HEK293T (cell line): Measurements from ENCODE around the gene ZNF80.

Experiments used
- ARNT ChIP-seq: fragments of 450-650 bp; IDR thresholded peaks from 2 replicates; pipeline ENCODE4 v1.6.1; 2017; ENCODE audit warnings: mild to moderate bottlenecking
- BHLHE40 ChIP-seq: fragments of 450-650 bp; IDR thresholded peaks from 2 replicates; pipeline ENCODE4 v1.6.1; 2016; ENCODE audit warnings: mild to moderate bottlenecking, moderate library complexity, borderline replicate concordance
- CTBP1 ChIP-seq: fragments of 450-650 bp; IDR thresholded peaks from 2 replicates; pipeline ENCODE4 v1.6.1; 2016; ENCODE audit warnings: borderline replicate concordance
- ELF4 ChIP-seq: fragments of 450-650 bp; IDR thresholded peaks from 2 replicates; pipeline ENCODE4 v1.6.1; 2017; ENCODE audit warnings: antibody characterized with exemption
- FOXA1 ChIP-seq: fragments of 450-650 bp; IDR thresholded peaks from 2 replicates; pipeline ENCODE4 v1.6.1; 2016; ENCODE audit warnings: mild to moderate bottlenecking
- FOXM1 ChIP-seq: fragments of 450-650 bp; IDR thresholded peaks from 2 replicates; pipeline ENCODE4 v1.6.1; 2017; ENCODE audit warnings: mild to moderate bottlenecking, borderline replicate concordance
- HDGF ChIP-seq: fragments of 450-650 bp; IDR thresholded peaks from 2 replicates; pipeline ENCODE4 v1.6.1; 2017; ENCODE audit warnings: antibody characterized with exemption, borderline replicate concordance
- L3MBTL2 ChIP-seq: fragments of 450-650 bp; conservative IDR thresholded peaks from 2 replicates; pipeline ENCODE4 v1.6.1; 2016; ENCODE audit warnings: mild to moderate bottlenecking
- NFRKB ChIP-seq: fragments of 450-650 bp; IDR thresholded peaks from 2 replicates; pipeline ENCODE4 v1.6.1; 2016; ENCODE audit warnings: mild to moderate bottlenecking, moderate library complexity
- PKNOX1 ChIP-seq: fragments of 450-650 bp; IDR thresholded peaks from 2 replicates; pipeline ENCODE4 v1.6.1; 2016
- SP1 ChIP-seq: fragments of 450-650 bp; IDR thresholded peaks from 2 replicates; pipeline ENCODE4 v1.6.1; 2017
- SUZ12 ChIP-seq: fragments of 450-650 bp; IDR thresholded peaks from 2 replicates; pipeline ENCODE4 v1.6.1; 2016; ENCODE audit warnings: mild to moderate bottlenecking
- TARDBP ChIP-seq: fragments of 450-650 bp; IDR thresholded peaks from 2 replicates; pipeline ENCODE4 v1.6.1; 2016
- ZNF384 ChIP-seq: fragments of 450-650 bp; IDR thresholded peaks from 2 replicates; pipeline ENCODE4 v1.6.1; 2016

- no peak for TF ChIP-seq SP1
- TF ChIP-seq CTBP1, result no peak
- no peak for TF ChIP-seq L3MBTL2
- TF ChIP-seq PKNOX1, result no peak
- TF ChIP-seq ARNT, result no peak
- no peak for TF ChIP-seq HDGF
- TF ChIP-seq TARDBP, result no peak
- TF ChIP-seq FOXM1, result no peak
- TF ChIP-seq ZNF384, result no peak
- TF ChIP-seq BHLHE40, result no peak
- TF ChIP-seq FOXA1, result no peak
- TF ChIP-seq SUZ12, result no peak
- no peak for TF ChIP-seq ELF4
- TF ChIP-seq NFRKB, result no peak
Observed at GRCh38 chr3:114252954-114253353, 15.6 kb upstream of the ZNF80 start.
